ENCODE data around the gene CUEDC2. TPM values are rescaled to one million over a fixed set of nuclear protein-coding genes. Genes with fewer than 3 reads are reported as not detected.

Gene CUEDC2
- total RNA-seq, 4 donors from 2014 or later = 24.0 to 50.9 (median 40.7) TPM

DNA sequence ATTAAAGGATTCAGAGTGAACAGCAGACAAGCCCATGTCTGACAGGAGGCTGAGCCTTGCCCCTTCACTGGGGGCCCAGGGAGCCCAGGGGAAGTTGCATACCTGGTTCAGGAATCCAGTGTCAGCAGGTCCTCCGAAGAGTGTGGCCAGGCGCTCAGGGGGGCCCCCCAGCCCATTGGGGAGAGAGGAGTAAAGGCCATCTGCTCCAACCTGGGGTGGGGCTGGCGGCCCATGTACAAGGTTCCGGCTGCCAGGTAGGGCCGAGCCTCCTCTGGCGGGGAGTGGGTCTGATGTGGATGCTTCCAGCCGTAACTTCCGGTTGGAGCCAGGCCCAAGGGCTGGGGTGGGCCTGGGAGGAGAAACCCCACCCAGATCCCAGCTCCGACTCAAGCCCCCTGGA is 16.1 kb downstream of the CUEDC2 start:
- TF ChIP-seq, protein P1, sequence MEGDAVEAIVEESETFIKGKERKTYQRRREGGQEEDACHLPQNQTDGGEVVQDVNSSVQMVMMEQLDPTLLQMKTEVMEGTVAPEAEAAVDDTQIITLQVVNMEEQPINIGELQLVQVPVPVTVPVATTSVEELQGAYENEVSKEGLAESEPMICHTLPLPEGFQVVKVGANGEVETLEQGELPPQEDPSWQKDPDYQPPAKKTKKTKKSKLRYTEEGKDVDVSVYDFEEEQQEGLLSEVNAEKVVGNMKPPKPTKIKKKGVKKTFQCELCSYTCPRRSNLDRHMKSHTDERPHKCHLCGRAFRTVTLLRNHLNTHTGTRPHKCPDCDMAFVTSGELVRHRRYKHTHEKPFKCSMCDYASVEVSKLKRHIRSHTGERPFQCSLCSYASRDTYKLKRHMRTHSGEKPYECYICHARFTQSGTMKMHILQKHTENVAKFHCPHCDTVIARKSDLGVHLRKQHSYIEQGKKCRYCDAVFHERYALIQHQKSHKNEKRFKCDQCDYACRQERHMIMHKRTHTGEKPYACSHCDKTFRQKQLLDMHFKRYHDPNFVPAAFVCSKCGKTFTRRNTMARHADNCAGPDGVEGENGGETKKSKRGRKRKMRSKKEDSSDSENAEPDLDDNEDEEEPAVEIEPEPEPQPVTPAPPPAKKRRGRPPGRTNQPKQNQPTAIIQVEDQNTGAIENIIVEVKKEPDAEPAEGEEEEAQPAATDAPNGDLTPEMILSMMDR (IDR thresholded peaks at IDR 0.05; ENCODE audit: low read depth) = no peak

DNA sequence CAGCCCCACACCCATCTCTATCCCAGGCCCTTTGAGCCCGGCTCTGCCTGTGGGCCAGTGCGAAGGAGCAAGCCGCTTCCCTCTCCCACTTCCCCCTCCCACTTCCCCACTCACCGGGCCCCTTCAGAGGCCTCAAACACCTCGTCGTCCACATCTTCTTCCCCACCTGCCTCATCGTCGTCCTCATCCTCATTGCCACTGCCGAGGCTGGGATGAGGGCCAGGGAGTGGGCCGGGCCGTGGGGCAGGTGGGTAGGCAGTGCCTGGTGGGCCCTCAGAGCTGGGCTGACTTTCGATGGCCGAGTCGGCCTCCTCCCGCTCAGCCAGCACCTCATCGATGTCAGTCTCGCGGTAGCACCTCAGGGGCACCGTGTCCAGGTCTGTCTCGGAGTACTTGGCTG is 17.6 kb downstream of the CUEDC2 start:
- TF ChIP-seq, protein P1 (IDR thresholded peaks at IDR 0.05; ENCODE audit: low read depth) = no peak

DNA sequence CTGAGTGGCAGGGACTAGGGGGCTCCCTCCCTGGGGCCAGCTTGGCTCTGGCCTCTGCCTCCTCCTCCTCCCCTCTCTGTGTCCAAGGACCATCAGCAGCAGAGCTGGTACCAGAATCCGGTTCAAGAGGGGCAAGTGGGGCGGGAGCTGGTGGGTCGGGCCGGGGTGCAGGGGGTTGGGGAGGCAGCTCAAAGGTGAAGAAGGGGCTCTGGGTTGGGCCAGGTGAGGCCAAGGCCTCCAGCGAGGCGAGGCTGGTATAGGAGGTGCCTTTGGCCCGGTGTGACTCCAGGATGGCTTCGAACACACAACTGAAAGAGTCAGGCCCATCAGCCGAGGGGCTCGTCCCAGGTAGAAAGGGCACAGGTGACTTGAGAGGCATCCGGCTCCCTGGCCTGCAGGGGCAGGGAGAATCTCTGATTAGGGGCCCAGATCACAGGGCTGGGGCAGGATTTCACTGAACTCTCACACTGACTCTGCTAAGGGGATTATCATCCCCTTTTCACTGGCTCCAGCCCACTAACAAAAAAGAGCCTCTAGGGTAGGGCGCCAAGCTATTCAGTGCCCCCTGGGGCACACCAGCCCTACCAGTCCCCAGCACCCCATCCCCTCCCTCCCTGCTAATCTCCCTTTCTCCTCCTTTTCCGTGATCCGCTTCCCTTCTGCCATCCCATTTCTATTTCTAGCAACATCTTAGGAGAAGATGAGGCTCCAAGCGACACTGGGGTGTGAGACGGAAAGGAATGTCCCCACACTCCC is 18.4 kb downstream of the CUEDC2 start:
- TF ChIP-seq, protein P1 (IDR thresholded peaks at IDR 0.05; ENCODE audit: low read depth) = no peak

DNA sequence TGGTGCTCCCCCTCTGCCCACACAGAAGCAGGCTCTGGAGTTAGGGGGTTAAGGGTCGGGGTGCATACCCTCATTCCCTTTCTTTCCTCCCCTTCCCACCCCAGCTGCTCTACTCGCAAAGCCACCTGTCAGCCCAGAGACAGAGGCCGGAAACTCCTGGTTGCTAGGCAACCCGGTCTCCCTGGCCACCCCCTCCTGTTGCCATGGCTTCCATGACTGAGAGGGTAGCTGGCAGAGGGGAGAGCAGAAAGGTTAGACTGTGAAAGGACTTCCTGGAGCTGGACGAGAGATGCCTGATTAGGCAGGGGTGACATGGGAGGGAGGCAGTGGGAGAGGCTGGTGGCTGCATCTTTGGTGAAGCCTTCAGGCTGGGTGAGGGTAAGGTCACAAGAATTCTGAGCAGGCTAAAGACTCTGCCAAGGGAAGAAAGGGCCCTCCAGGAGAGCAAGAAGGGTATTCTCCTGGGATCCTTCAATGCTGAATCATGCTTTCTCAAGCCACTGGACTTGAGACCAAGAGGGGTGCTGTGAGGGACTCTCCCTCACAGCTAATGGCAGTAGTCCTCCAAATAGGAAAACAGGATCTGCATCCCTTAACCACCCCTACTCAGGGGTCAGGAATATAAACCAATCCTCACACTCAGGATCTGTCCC is 19.2 kb downstream of the CUEDC2 start:
- TF ChIP-seq, protein P1 (IDR thresholded peaks at IDR 0.05; ENCODE audit: low read depth) = no peak

DNA sequence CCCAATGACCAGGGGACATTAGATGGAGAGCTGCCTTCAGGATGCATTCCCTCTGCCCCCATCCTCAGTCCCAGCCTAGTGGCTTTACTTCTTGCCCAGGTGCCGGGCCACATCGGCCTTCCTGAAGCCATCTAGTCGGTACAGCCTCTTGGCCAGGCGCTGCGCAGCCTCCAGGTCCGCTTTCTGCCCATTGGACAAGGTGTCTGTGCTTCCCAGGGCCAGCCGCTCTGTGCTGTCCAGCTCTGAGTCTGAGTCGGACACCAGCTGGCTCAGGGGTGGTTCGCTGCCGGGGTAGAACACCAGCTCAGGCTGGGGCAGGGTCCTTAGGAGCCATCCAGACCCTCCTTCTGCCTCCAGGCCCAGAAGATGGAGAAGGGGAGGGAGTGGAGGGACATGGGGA is 20.1 kb downstream of the CUEDC2 start:
- TF ChIP-seq, protein P1 (IDR thresholded peaks at IDR 0.05; ENCODE audit: low read depth) = no peak

DNA sequence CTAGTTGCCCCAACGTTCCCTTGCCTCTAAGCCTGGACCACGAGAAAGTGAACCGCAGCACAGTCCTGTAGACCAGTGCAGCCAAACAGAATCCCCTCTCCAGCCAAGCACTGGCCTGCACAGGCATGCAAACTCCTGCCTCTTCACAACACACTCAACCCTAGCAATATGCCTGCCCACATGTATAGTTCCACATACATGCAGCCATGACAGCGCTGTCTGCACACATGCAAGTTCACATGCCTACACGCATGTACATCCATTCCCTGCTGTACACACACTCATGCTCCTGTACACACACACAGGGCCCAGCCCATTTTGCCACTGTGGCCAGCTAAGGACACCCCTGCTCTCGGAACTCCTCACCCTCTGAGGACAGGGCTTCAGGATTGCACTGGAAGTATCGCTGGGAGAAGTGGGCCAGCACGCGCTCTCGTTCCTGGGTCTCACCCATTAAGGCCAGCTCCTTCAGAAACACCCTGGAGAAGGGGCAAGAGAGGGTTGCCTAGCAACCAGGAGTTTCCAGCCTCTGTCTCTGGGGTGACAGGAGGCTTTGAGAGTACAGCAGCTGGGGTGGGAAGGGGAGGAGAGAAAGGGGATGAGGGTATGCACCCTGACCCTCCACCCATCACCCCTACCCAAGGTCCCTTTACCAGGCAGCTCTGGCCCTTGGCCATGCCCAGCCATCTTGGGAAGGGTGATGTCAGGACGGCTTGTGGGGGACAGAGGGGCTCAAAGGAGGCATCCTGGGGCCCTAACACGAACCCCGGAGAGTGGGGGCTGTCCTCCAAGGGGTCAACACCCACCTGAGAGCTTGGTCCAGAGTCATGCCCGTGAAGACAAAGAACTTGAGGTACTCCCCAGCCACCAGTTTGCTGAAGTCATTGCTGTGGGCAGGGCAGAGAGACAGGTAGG is 20.8 kb downstream of the CUEDC2 start:
- TF ChIP-seq, protein P1 (IDR thresholded peaks at IDR 0.05; ENCODE audit: low read depth) = no peak
